ENCODE results near the gene ACSS1.

Gene ACSS1

GRCh38 chr20:25058051-25058846 is at the start of gene ACSS1:
Gene ACSS1 (minus strand): TSS chr20:25058139. CDS start chr20:25058102, 37 bp downstream.
- Histone ChIP-seq H3K9ac (ENCODE audit: insufficient read length) (no peak within 1 kb of the TSS), H3K36me3 (ENCODE audit: insufficient read depth, low read length) (no peaks in the 10 kb centered on the region), H3K4me3 (peak within 1 kb of the TSS; percentile 72), H3K27ac (no peak within 1 kb of the TSS), H3K9me3 (ENCODE audit: low read depth, low read length) (no peaks in the 10 kb centered on the region)
- no peak for DNase-seq (ENCODE audit: low read depth, low spot score)
- TF ChIP-seq FOXP2 (optimal IDR thresholded peaks at IDR 0.05; ENCODE audit: control extremely low read depth, extremely low read length, insufficient read depth): no peak
- peak; percentile 35; the same call in 1 of the 2 replicates for TF ChIP-seq POLR2AphosphoS5 (IDR thresholded peaks at IDR 0.05; ENCODE audit: borderline replicate concordance, low read depth, low read length)
- no peak for TF ChIP-seq EZH2 (IDR thresholded peaks at IDR 0.05)

GRCh38 chr20:25103526-25103925 is 45.6 kb upstream of the ACSS1 start:
- H3K9me3 ChIP-seq (ENCODE audit: low read depth, low read length): no peaks in the 10 kb centered on the region
- no peak for TF ChIP-seq EZH2 (IDR thresholded peaks at IDR 0.05)
- TF ChIP-seq FOXP2 (optimal IDR thresholded peaks at IDR 0.05; ENCODE audit: control extremely low read depth, extremely low read length, insufficient read depth): no peak
- TF ChIP-seq POLR2AphosphoS5 (IDR thresholded peaks at IDR 0.05; ENCODE audit: borderline replicate concordance, low read depth, low read length): no peak
- no peaks in the 10 kb centered on the region for H3K36me3 ChIP-seq (ENCODE audit: insufficient read depth, low read length)
- no peak for DNase-seq (ENCODE audit: low read depth, low spot score)
- no peak overlapping the region for H3K4me3 ChIP-seq
- H3K9ac ChIP-seq (ENCODE audit: insufficient read length): no peak overlapping the region
- no peak overlapping the region for H3K27ac ChIP-seq

GRCh38 chr20:25100914-25101313 is 43.0 kb upstream of the ACSS1 start:
- Histone ChIP-seq H3K36me3 (ENCODE audit: insufficient read depth, low read length) (no peaks in the 10 kb centered on the region), H3K9me3 (ENCODE audit: low read depth, low read length) (no peaks in the 10 kb centered on the region), H3K27ac (no peak overlapping the region), H3K9ac (ENCODE audit: insufficient read length) (no peak overlapping the region), H3K4me3 (no peak overlapping the region)
- TF ChIP-seq POLR2AphosphoS5 (IDR thresholded peaks at IDR 0.05; ENCODE audit: borderline replicate concordance, low read depth, low read length): no peak
- no peak for DNase-seq (ENCODE audit: low read depth, low spot score)

- Histone ChIP-seq H3K4me3 (no peak overlapping the region), H3K27ac (no peak overlapping the region), H3K36me3 (ENCODE audit: insufficient read depth, low read length) (no peaks in the 10 kb centered on the region), H3K9me3 (ENCODE audit: low read depth, low read length) (no peaks in the 10 kb centered on the region), H3K9ac (ENCODE audit: insufficient read length) (no peak overlapping the region)
- no peak for DNase-seq (ENCODE audit: low read depth, low spot score)
- no peak for TF ChIP-seq FOXP2 (optimal IDR thresholded peaks at IDR 0.05; ENCODE audit: control extremely low read depth, extremely low read length, insufficient read depth)
- no peak for TF ChIP-seq POLR2AphosphoS5 (IDR thresholded peaks at IDR 0.05; ENCODE audit: borderline replicate concordance, low read depth, low read length)
- no peak for TF ChIP-seq EZH2 (IDR thresholded peaks at IDR 0.05)
These were observed 41.7 kb upstream of the ACSS1 start for GRCh38 chr20:25099601-25100140.

GRCh38 chr20:25097498-25097897 is 39.6 kb upstream of the ACSS1 start:
- no peak overlapping the region for H3K27ac ChIP-seq

GRCh38 chr20:25090492-25091429 is 32.8 kb upstream of the ACSS1 start:
- H3K9me3 ChIP-seq (ENCODE audit: low read depth, low read length): no peaks in the 10 kb centered on the region
- H3K9ac ChIP-seq (ENCODE audit: insufficient read length): no peak overlapping the region
- DNase-seq (ENCODE audit: low read depth, low spot score): no peak
- no peaks in the 10 kb centered on the region for H3K36me3 ChIP-seq (ENCODE audit: insufficient read depth, low read length)
- no peak overlapping the region for H3K4me3 ChIP-seq
- no peak for TF ChIP-seq FOXP2 (optimal IDR thresholded peaks at IDR 0.05; ENCODE audit: control extremely low read depth, extremely low read length, insufficient read depth)
- no peak for TF ChIP-seq POLR2AphosphoS5 (IDR thresholded peaks at IDR 0.05; ENCODE audit: borderline replicate concordance, low read depth, low read length)
- TF ChIP-seq EZH2 (IDR thresholded peaks at IDR 0.05): no peak
- no peak overlapping the region for H3K27ac ChIP-seq

More at GRCh38 chr20:25097498-25097897, 39.6 kb upstream of the ACSS1 start:
- no peaks in the 10 kb centered on the region for H3K36me3 ChIP-seq (ENCODE audit: insufficient read depth, low read length)
- H3K9me3 ChIP-seq (ENCODE audit: low read depth, low read length): no peaks in the 10 kb centered on the region
- no peak overlapping the region for H3K9ac ChIP-seq (ENCODE audit: insufficient read length)
- DNase-seq (ENCODE audit: low read depth, low spot score): no peak
- H3K4me3 ChIP-seq: no peak overlapping the region
- TF ChIP-seq EZH2 (IDR thresholded peaks at IDR 0.05): no peak

GRCh38 chr20:25089662-25090061 is 31.7 kb upstream of the ACSS1 start:
- DNase-seq (ENCODE audit: low read depth, low spot score): no peak
- H3K27ac ChIP-seq: no peak overlapping the region
- no peaks in the 10 kb centered on the region for H3K9me3 ChIP-seq (ENCODE audit: low read depth, low read length)
- no peak overlapping the region for H3K9ac ChIP-seq (ENCODE audit: insufficient read length)
- no peak overlapping the region for H3K4me3 ChIP-seq
- no peak for TF ChIP-seq EZH2 (IDR thresholded peaks at IDR 0.05)
- no peak for TF ChIP-seq POLR2AphosphoS5 (IDR thresholded peaks at IDR 0.05; ENCODE audit: borderline replicate concordance, low read depth, low read length)
- no peak for TF ChIP-seq FOXP2 (optimal IDR thresholded peaks at IDR 0.05; ENCODE audit: control extremely low read depth, extremely low read length, insufficient read depth)
- H3K36me3 ChIP-seq (ENCODE audit: insufficient read depth, low read length): no peaks in the 10 kb centered on the region

- no peak overlapping the region for H3K27ac ChIP-seq
- H3K36me3 ChIP-seq (ENCODE audit: insufficient read depth, low read length): no peaks in the 10 kb centered on the region
- H3K4me3 ChIP-seq: no peak overlapping the region
- no peaks in the 10 kb centered on the region for H3K9me3 ChIP-seq (ENCODE audit: low read depth, low read length)
- TF ChIP-seq EZH2 (IDR thresholded peaks at IDR 0.05): no peak
- TF ChIP-seq POLR2AphosphoS5 (IDR thresholded peaks at IDR 0.05; ENCODE audit: borderline replicate concordance, low read depth, low read length): no peak
- no peak for TF ChIP-seq FOXP2 (optimal IDR thresholded peaks at IDR 0.05; ENCODE audit: control extremely low read depth, extremely low read length, insufficient read depth)
- no peak overlapping the region for H3K9ac ChIP-seq (ENCODE audit: insufficient read length)
- DNase-seq (ENCODE audit: low read depth, low spot score): no peak
These were observed 31.2 kb upstream of the ACSS1 start for GRCh38 chr20:25089096-25089495.

Data from SK-N-MC (cell line).